ENCODE results near the gene SENP8. TPM values are rescaled to one million over a fixed set of nuclear protein-coding genes. Genes with fewer than 3 reads are reported as not detected.
A peak's percentile ranks its signal among the peaks of the same experiment; 100 is the strongest.

The SENP8 gene
- total RNA-seq, 1 donor from 2014 or later = 1.5 TPM

- no peak for DNase-seq (ENCODE audit: low spot score)
Measured at GRCh38 chr15:72112805-72113204, 5.4 kb upstream of the SENP8 start.

- DNase-seq (ENCODE audit: low spot score) = no peak
Measured at GRCh38 chr15:72113347-72114031, 4.7 kb upstream of the SENP8 start.

GRCh38 chr15:72116731-72117485, 1.3 kb upstream of the SENP8 start:
- DNase-seq (ENCODE audit: low spot score) = no peak

- peak; percentile 96 for DNase-seq (ENCODE audit: low spot score)
Measured at GRCh38 chr15:72117486-72118016, 652 bp upstream of the SENP8 start.

GRCh38 chr15:72124218-72124617, 6.0 kb downstream of the SENP8 start:
- no peak for DNase-seq (ENCODE audit: low spot score)

GRCh38 chr15:72127724-72128322, 9.6 kb downstream of the SENP8 start:
- no peak for DNase-seq (ENCODE audit: low spot score)

- no peak for DNase-seq (ENCODE audit: low spot score)
Measured at GRCh38 chr15:72128359-72128758, 10.2 kb downstream of the SENP8 start.

- DNase-seq (ENCODE audit: low spot score) = no peak
Measured at GRCh38 chr15:72130272-72130671, 12.1 kb downstream of the SENP8 start.

GRCh38 chr15:72131922-72132321, 13.7 kb downstream of the SENP8 start:
- no peak for DNase-seq (ENCODE audit: low spot score)

- no peak for DNase-seq (ENCODE audit: low spot score)
Measured at GRCh38 chr15:72133211-72133610, 15.0 kb downstream of the SENP8 start.

GRCh38 chr15:72135719-72136118, 17.5 kb downstream of the SENP8 start:
- DNase-seq (ENCODE audit: low spot score) = no peak

GRCh38 chr15:72136170-72137051, 18.2 kb downstream of the SENP8 start:
- no peak for DNase-seq (ENCODE audit: low spot score)

GRCh38 chr15:72139667-72140066, 21.5 kb downstream of the SENP8 start:
- DNase-seq (ENCODE audit: low spot score) = no peak

- DNase-seq (ENCODE audit: low spot score) = no peak
Measured at GRCh38 chr15:72140088-72140487, 21.9 kb downstream of the SENP8 start.

- no peak for DNase-seq (ENCODE audit: low spot score)
Measured at GRCh38 chr15:72141171-72142084, 23.2 kb downstream of the SENP8 start.

- DNase-seq (ENCODE audit: low spot score) = no peak
Measured at GRCh38 chr15:72146221-72146620, 28.0 kb downstream of the SENP8 start.

- DNase-seq (ENCODE audit: low spot score) = no peak
Measured at GRCh38 chr15:72146934-72147333, 28.7 kb downstream of the SENP8 start.

- DNase-seq (ENCODE audit: low spot score) = no peak
Measured at GRCh38 chr15:72147418-72147817, 29.2 kb downstream of the SENP8 start.

GRCh38 chr15:72153269-72154000, 35.2 kb downstream of the SENP8 start:
- DNase-seq (ENCODE audit: low spot score) = no peak

Data from mesenteric fat pad (tissue), 1 donor.